Measurements from ENCODE around the gene CEP85. TPM values are rescaled to one million over a fixed set of nuclear protein-coding genes. Genes with fewer than 3 reads are reported as not detected.

CEP85 gene
- total and polyA plus RNA-seq, 2 of the 13 experiments (the other 11 are each of a cell fraction or from before 2014, with no cell fraction given) = 16.1 to 26.7 TPM

DNA sequence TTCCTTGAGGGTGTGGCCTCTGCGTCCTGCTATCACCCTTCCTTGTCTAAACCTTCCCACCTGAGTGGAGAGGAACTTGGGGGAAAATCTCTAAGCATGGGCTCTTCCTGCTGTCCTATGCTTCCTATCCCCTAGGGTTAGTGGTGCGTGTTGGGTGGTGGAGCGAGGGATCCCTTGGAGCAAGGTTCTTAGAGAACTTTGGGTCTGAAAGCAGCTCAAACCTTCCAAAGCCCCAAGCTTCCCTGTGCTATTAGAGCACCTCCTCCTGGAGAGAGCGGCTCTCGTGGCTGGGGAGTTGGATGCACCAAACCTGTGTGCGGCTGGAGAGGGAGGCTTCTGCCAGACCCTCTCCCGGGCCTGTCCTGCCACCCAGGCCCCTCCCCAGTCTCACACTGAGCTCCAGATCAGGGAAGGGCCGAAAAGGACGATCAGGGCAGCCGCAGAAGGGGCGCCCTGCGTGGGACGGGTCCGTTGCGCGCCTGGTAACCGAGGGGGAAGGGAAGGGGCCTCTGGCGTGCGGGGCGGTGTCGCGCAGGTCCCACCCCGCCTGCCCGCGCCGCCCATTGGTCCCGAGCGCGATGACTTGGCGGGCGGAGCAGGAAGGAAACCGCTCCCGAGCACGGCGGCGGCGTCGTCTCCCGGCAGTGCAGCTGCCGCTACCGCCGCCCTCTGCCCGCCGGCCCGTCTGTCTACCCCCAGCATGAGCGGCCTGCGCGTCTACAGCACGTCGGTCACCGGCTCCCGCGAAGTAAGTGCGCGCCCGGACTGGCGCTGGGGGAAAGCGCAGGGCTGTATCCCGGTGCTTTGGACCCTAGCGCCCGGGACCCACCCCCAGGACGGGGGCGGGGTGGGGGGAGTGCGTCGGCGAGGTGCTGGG, 45.7 kb downstream of the CEP85 start, which contains the start of gene SH3BGRL3 (continued):
- TF ChIP-seq, protein P1, sequence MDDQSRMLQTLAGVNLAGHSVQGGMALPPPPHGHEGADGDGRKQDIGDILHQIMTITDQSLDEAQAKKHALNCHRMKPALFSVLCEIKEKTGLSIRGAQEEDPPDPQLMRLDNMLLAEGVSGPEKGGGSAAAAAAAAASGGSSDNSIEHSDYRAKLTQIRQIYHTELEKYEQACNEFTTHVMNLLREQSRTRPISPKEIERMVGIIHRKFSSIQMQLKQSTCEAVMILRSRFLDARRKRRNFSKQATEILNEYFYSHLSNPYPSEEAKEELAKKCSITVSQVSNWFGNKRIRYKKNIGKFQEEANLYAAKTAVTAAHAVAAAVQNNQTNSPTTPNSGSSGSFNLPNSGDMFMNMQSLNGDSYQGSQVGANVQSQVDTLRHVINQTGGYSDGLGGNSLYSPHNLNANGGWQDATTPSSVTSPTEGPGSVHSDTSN (CRISPR knock-in tag; IDR thresholded peaks at IDR 0.05; ENCODE audit: borderline replicate concordance) = no peak
- TF ChIP-seq ZNF256 (CRISPR knock-in tag; conservative IDR thresholded peaks at IDR 0.05) (no peak), MXI1 (IDR thresholded peaks at IDR 0.05; ENCODE audit: borderline replicate concordance, low read depth, low read length) (peak; percentile 59; the same call in 1 of the 3 replicates), ZFP37 (CRISPR knock-in tag; IDR thresholded peaks at IDR 0.05; ENCODE audit: borderline replicate concordance) (no peak), ZNF17 (CRISPR knock-in tag; IDR thresholded peaks at IDR 0.05) (no peak), PTBP1 (IDR thresholded peaks at IDR 0.05; ENCODE audit: low read depth, low read length, poor library complexity, severe bottlenecking) (no peak), KDM4B (CRISPR knock-in tag; IDR thresholded peaks at IDR 0.05) (no peak), XRCC5 (optimal IDR thresholded peaks at IDR 0.05; ENCODE audit: low read length) (no peak), ZFP90 (CRISPR knock-in tag; IDR thresholded peaks at IDR 0.05; ENCODE audit: borderline replicate concordance) (no peak)
- TF ChIP-seq, protein P2, sequence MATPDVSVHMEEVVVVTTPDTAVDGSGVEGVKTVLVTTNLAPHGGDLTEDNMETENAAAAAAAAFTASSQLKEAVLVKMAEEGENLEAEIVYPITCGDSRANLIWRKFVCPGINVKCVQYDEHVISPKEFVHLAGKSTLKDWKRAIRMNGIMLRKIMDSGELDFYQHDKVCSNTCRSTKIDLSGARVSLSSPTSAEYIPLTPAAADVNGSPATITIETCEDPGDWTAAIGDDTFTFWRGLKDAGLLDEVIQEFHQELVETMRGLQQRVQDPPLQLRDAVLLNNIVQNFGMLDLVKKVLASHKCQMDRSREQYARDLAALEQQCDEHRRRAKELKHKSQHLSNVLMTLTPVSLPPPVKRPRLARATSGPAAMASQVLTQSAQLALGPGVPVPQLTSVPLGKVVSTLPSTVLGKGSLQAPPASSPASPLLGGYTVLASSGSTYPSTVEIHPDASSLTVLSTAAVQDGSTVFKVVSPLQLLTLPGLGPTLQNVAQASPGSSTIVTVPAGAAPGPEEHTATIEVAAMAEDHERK (CRISPR knock-in tag; IDR thresholded peaks at IDR 0.05; ENCODE audit: low read depth) = no peak; the same call in 1 of the 2 replicates
- TF ChIP-seq, protein P3, sequence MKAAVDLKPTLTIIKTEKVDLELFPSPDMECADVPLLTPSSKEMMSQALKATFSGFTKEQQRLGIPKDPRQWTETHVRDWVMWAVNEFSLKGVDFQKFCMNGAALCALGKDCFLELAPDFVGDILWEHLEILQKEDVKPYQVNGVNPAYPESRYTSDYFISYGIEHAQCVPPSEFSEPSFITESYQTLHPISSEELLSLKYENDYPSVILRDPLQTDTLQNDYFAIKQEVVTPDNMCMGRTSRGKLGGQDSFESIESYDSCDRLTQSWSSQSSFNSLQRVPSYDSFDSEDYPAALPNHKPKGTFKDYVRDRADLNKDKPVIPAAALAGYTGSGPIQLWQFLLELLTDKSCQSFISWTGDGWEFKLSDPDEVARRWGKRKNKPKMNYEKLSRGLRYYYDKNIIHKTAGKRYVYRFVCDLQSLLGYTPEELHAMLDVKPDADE (CRISPR knock-in tag; IDR thresholded peaks at IDR 0.05) = no peak
- TF ChIP-seq, protein P4, sequence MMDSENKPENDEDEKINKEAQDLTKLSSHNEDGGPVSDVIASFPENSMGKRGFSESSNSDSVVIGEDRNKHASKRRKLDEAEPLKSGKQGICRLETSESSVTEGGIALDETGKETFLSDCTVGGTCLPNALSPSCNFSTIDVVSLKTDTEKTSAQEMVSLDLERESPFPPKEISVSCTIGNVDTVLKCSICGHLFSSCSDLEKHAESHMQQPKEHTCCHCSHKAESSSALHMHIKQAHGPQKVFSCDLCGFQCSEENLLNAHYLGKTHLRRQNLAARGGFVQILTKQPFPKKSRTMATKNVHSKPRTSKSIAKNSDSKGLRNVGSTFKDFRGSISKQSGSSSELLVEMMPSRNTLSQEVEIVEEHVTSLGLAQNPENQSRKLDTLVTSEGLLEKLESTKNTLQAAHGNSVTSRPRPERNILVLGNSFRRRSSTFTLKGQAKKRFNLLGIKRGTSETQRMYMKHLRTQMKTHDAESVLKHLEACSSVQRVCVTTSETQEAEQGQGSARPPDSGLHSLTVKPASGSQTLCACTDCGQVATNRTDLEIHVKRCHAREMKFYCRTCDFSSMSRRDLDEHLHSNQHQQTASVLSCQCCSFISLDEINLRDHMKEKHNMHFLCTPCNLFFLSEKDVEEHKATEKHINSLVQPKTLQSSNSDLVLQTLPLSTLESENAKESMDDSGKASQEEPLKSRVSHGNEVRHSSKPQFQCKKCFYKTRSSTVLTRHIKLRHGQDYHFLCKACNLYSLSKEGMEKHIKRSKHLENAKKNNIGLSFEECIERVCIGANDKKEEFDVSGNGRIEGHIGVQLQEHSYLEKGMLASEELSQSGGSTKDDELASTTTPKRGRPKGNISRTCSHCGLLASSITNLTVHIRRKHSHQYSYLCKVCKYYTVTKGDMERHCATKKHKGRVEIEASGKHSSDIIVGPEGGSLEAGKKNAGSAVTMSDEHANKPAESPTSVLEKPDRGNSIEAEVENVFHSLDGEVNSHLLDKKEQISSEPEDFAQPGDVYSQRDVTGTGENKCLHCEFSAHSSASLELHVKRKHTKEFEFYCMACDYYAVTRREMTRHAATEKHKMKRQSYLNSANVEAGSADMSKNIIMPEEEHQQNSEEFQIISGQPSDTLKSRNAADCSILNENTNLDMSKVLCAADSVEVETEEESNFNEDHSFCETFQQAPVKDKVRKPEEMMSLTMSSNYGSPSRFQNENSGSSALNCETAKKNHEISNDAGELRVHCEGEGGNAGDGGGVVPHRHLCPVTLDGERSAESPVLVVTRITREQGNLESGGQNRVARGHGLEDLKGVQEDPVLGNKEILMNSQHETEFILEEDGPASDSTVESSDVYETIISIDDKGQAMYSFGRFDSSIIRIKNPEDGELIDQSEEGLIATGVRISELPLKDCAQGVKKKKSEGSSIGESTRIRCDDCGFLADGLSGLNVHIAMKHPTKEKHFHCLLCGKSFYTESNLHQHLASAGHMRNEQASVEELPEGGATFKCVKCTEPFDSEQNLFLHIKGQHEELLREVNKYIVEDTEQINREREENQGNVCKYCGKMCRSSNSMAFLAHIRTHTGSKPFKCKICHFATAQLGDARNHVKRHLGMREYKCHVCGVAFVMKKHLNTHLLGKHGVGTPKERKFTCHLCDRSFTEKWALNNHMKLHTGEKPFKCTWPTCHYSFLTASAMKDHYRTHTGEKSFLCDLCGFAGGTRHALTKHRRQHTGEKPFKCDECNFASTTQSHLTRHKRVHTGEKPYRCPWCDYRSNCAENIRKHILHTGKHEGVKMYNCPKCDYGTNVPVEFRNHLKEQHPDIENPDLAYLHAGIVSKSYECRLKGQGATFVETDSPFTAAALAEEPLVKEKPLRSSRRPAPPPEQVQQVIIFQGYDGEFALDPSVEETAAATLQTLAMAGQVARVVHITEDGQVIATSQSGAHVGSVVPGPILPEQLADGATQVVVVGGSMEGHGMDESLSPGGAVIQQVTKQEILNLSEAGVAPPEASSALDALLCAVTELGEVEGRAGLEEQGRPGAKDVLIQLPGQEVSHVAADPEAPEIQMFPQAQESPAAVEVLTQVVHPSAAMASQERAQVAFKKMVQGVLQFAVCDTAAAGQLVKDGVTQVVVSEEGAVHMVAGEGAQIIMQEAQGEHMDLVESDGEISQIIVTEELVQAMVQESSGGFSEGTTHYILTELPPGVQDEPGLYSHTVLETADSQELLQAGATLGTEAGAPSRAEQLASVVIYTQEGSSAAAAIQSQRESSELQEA (CRISPR knock-in tag; IDR thresholded peaks at IDR 0.05; ENCODE audit: not compliant biosample characterization) = no peak
- TF ChIP-seq, protein P5, sequence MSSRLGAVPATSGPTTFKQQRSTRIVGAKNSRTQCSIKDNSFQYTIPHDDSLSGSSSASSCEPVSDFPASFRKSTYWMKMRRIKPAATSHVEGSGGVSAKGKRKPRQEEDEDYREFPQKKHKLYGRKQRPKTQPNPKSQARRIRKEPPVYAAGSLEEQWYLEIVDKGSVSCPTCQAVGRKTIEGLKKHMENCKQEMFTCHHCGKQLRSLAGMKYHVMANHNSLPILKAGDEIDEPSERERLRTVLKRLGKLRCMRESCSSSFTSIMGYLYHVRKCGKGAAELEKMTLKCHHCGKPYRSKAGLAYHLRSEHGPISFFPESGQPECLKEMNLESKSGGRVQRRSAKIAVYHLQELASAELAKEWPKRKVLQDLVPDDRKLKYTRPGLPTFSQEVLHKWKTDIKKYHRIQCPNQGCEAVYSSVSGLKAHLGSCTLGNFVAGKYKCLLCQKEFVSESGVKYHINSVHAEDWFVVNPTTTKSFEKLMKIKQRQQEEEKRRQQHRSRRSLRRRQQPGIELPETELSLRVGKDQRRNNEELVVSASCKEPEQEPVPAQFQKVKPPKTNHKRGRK (CRISPR knock-in tag; IDR thresholded peaks at IDR 0.05) = no peak

Data from HepG2 (cell line).